ENCODE data around the gene PLEKHJ1. TPM values are rescaled to one million over a fixed set of nuclear protein-coding genes. Genes with fewer than 3 reads are reported as not detected.

PLEKHJ1 gene
- polyA plus RNA-seq, 2 of the 4 experiments (the other 2 are of a cell fraction), result 19.9 to 33.9 TPM

- POLR2A ChIA-PET, result no interaction called here
- no peaks in the 10 kb centered on the region for H3K9me3 ChIP-seq
- no peak for TF ChIP-seq PBX3 (IDR thresholded peaks at IDR 0.05)
- TF ChIP-seq, protein P1, sequence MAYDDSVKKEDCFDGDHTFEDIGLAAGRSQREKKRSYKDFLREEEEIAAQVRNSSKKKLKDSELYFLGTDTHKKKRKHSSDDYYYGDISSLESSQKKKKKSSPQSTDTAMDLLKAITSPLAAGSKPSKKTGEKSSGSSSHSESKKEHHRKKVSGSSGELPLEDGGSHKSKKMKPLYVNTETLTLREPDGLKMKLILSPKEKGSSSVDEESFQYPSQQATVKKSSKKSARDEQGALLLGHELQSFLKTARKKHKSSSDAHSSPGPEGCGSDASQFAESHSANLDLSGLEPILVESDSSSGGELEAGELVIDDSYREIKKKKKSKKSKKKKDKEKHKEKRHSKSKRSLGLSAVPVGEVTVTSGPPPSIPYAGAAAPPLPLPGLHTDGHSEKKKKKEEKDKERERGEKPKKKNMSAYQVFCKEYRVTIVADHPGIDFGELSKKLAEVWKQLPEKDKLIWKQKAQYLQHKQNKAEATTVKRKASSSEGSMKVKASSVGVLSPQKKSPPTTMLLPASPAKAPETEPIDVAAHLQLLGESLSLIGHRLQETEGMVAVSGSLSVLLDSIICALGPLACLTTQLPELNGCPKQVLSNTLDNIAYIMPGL (CRISPR knock-in tag; IDR thresholded peaks at IDR 0.05; ENCODE audit: borderline replicate concordance), result no peak
- no peak for TF ChIP-seq PHF8 (IDR thresholded peaks at IDR 0.05; ENCODE audit: borderline replicate concordance, low read depth)
- TF ChIP-seq, protein P2, sequence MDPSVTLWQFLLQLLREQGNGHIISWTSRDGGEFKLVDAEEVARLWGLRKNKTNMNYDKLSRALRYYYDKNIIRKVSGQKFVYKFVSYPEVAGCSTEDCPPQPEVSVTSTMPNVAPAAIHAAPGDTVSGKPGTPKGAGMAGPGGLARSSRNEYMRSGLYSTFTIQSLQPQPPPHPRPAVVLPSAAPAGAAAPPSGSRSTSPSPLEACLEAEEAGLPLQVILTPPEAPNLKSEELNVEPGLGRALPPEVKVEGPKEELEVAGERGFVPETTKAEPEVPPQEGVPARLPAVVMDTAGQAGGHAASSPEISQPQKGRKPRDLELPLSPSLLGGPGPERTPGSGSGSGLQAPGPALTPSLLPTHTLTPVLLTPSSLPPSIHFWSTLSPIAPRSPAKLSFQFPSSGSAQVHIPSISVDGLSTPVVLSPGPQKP (IDR thresholded peaks at IDR 0.05; ENCODE audit: low read depth, low read length), result no peak
- TF ChIP-seq RAD21 (conservative IDR thresholded peaks at IDR 0.05 in 1 of 2, IDR thresholded peaks at IDR 0.05 in 1 of 2), result no peak
- no peak for TF ChIP-seq NR3C1 (IDR thresholded peaks at IDR 0.05)
- no peak for TF ChIP-seq MAFK (IDR thresholded peaks at IDR 0.05; ENCODE audit: partially characterized antibody)
- TF ChIP-seq NPAS2 (CRISPR knock-in tag; IDR thresholded peaks at IDR 0.05; ENCODE audit: borderline replicate concordance), result no peak
- TF ChIP-seq, protein P3, sequence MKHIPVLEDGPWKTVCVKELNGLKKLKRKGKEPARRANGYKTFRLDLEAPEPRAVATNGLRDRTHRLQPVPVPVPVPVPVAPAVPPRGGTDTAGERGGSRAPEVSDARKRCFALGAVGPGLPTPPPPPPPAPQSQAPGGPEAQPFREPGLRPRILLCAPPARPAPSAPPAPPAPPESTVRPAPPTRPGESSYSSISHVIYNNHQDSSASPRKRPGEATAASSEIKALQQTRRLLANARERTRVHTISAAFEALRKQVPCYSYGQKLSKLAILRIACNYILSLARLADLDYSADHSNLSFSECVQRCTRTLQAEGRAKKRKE (CRISPR knock-in tag; IDR thresholded peaks at IDR 0.05; ENCODE audit: low read depth), result no peak
- TF ChIP-seq CBX8 (IDR thresholded peaks at IDR 0.05), result no peak
- DNase-seq (ENCODE audit: low read depth in 1 of 2, low spot score in 1 of 2), result no peak
- H3K27ac ChIP-seq, result no peak overlapping the region
- ATAC-seq, result no peak
- no peaks in the 10 kb centered on the region for H3K4me1 ChIP-seq
- WGBS (ENCODE audit: missing lambda C conversion rate), result 96% methylated on average over 11 of the region's 15 CpGs
- no peak for FAIRE-seq
- no peak overlapping the region for H3K4me2 ChIP-seq
- CTCF ChIA-PET, result interaction anchor here (0.6 to 1.5 kb wide), 2 partner anchors 67 to 216 kb away, joined by 3 to 5 read pairs; no protein-coding TSS in a partner anchor
- no peak overlapping the region for H3K4me3 ChIP-seq
Observed at GRCh38 chr19:2207008-2207407, 29.1 kb downstream of the PLEKHJ1 start.

GRCh38 chr19:2202366-2202765 is 33.8 kb downstream of the PLEKHJ1 start:
- DNase-seq (ENCODE audit: low read depth in 1 of 2, low spot score in 1 of 2) (no peak), ATAC-seq (no peak), FAIRE-seq (no peak)
- ChIA-PET CTCF (interaction anchor here (1.3 kb wide), 1 partner anchor 12 kb away, joined by 3 read pairs; no protein-coding TSS in a partner anchor), POLR2A (no interaction called here)
- Histone ChIP-seq H3K27ac (no peak overlapping the region), H3K4me1 (no peaks in the 10 kb centered on the region), H3K9me3 (no peaks in the 10 kb centered on the region), H3K4me2 (no peak overlapping the region), H3K4me3 (no peak overlapping the region)
- TF ChIP-seq MYC (IDR thresholded peaks at IDR 0.05; ENCODE audit: borderline replicate concordance, low read length), result no peak
- no peak for TF ChIP-seq SMC3 (IDR thresholded peaks at IDR 0.05)
- TF ChIP-seq NFE2L2 (conservative IDR thresholded peaks at IDR 0.05; ENCODE audit: low read length), result no peak
- no peak for TF ChIP-seq GATA3 (IDR thresholded peaks at IDR 0.05; ENCODE audit: borderline replicate concordance)
- no peak for TF ChIP-seq NR3C1 (IDR thresholded peaks at IDR 0.05)
- TF ChIP-seq ZNF302 (CRISPR knock-in tag; IDR thresholded peaks at IDR 0.05), result no peak
- TF ChIP-seq BHLHE40 (IDR thresholded peaks at IDR 0.05; ENCODE audit: low read depth, low read length), result no peak
- no peak for TF ChIP-seq MAZ (IDR thresholded peaks at IDR 0.05; ENCODE audit: borderline replicate concordance, low read depth, low read length)
- TF ChIP-seq PBX3 (IDR thresholded peaks at IDR 0.05), result no peak
- no peak for TF ChIP-seq ZSCAN20 (CRISPR knock-in tag; IDR thresholded peaks at IDR 0.05)
- TF ChIP-seq, protein P3 (CRISPR knock-in tag; IDR thresholded peaks at IDR 0.05; ENCODE audit: low read depth), result no peak
- TF ChIP-seq HEYL (CRISPR knock-in tag; IDR thresholded peaks at IDR 0.05), result no peak
- TF ChIP-seq HDAC2 (IDR thresholded peaks at IDR 0.05), result no peak
- TF ChIP-seq ESRRA (IDR thresholded peaks at IDR 0.05; ENCODE audit: borderline replicate concordance, low read length), result no peak
- TF ChIP-seq E2F6 (IDR thresholded peaks at IDR 0.05; ENCODE audit: borderline replicate concordance, low read depth), result no peak
- TF ChIP-seq USF2 (IDR thresholded peaks at IDR 0.05), result no peak
- no peak for TF ChIP-seq MAFK (IDR thresholded peaks at IDR 0.05; ENCODE audit: partially characterized antibody)
- TF ChIP-seq PHF8 (IDR thresholded peaks at IDR 0.05; ENCODE audit: borderline replicate concordance, low read depth), result no peak
- WGBS (ENCODE audit: missing lambda C conversion rate), result 93% methylated on average over 7 of the region's 15 CpGs

Data from A549 (cell line).